ENCODE data around the gene C13orf46. TPM values are rescaled to one million over a fixed set of nuclear protein-coding genes. Genes with fewer than 3 reads are reported as not detected.

Gene C13orf46
- total RNA-seq, 1 donor from 2014 or later = 0.29 TPM

- Mint-ChIP-seq H3K4me1 (ENCODE audit: unreplicated experiment) (no peaks in the 10 kb centered on the region), H3K27ac (no peak overlapping the region)
These were observed 7.3 kb upstream of the C13orf46 start for GRCh38 chr13:113981194-113981605.

DNA sequence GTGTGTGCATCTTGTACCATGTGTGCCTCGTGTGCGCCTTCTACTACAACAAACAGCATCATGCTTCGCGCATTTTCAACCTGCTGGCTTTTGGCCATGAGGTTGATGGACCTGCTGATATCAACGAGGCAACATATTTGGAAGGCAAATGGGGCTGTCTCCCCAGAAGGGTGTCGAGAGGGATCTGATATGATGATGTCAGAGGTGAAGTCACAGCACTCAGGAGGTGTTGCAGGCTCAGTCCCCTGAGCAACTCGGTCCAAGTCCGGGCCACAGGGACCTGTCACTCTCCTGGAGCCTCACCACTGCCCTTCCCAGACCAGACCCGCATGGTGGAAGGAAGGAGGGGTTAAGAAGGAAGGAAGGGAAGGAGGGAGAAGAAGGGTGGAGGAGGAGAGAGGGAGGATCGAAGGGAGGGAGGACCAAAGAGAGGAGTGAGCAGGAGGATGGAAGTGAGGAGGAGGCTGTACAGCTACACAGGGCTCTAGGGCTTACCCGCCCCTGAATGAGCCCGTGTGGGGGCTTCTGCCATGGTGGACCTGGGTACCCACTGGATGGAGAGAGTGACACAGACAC lies 6.7 kb upstream of the C13orf46 start:
- H3K27ac Mint-ChIP-seq = no peak overlapping the region
- H3K4me1 Mint-ChIP-seq (ENCODE audit: unreplicated experiment) = no peaks in the 10 kb centered on the region
- H3K36me3 Mint-ChIP-seq = peaks cover 5% of the 10 kb centered on the region
- H3K9me3 Mint-ChIP-seq = no peaks in the 10 kb centered on the region
- H3K4me3 Mint-ChIP-seq = no peak overlapping the region
- no peak for DNase-seq (ENCODE audit: extremely low spot score, unreplicated experiment)
- H3K27me3 Mint-ChIP-seq = no peaks in the 10 kb centered on the region
- TF ChIP-seq, protein P1, sequence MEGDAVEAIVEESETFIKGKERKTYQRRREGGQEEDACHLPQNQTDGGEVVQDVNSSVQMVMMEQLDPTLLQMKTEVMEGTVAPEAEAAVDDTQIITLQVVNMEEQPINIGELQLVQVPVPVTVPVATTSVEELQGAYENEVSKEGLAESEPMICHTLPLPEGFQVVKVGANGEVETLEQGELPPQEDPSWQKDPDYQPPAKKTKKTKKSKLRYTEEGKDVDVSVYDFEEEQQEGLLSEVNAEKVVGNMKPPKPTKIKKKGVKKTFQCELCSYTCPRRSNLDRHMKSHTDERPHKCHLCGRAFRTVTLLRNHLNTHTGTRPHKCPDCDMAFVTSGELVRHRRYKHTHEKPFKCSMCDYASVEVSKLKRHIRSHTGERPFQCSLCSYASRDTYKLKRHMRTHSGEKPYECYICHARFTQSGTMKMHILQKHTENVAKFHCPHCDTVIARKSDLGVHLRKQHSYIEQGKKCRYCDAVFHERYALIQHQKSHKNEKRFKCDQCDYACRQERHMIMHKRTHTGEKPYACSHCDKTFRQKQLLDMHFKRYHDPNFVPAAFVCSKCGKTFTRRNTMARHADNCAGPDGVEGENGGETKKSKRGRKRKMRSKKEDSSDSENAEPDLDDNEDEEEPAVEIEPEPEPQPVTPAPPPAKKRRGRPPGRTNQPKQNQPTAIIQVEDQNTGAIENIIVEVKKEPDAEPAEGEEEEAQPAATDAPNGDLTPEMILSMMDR (conservative IDR thresholded peaks at IDR 0.05) = no peak

More at GRCh38 chr13:113981194-113981605, 7.3 kb upstream of the C13orf46 start:
- Mint-ChIP-seq H3K4me3 (no peak overlapping the region), H3K36me3 (peaks cover 5% of the 10 kb centered on the region), H3K9me3 (no peaks in the 10 kb centered on the region), H3K27me3 (no peaks in the 10 kb centered on the region)
- TF ChIP-seq, protein P1 (conservative IDR thresholded peaks at IDR 0.05) = no peak
- DNase-seq (ENCODE audit: extremely low spot score, unreplicated experiment) = no peak

DNA sequence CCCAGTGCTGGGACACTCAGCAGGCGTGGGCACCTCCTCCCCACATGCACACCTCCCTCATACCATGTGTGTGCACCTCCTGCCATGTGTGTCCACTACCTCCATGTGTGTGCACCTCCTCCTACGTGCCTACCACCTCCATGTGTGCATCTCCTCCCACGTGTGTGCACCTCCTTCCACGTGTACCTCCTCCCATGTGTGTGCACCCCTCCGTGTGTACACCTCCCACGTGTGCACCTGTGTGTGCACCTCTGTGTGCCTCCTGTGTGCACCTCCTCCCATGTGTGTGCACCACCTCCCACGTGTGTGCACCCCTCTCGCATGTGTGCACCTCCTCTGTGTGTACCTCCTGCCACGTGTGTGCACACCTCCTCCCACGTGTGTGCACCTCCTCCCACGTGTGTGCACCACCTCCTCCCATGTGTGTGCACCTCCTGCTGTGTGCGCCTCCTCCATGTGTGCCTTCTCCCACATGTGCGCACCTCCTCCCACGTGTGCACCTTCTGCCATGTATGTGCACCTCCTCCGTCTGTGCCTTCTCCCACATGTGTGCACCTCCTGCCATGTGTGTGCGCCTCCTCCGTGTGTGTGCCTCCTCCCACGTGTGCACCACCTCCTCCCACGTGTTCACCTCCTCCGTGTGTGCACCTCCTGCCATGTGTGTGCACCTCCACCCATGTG lies 6.1 kb upstream of the C13orf46 start:
- no peak overlapping the region for H3K4me3 Mint-ChIP-seq
- H3K36me3 Mint-ChIP-seq = peaks cover 5% of the 10 kb centered on the region
- no peak for DNase-seq (ENCODE audit: extremely low spot score, unreplicated experiment)
- H3K9me3 Mint-ChIP-seq = no peaks in the 10 kb centered on the region
- H3K27ac Mint-ChIP-seq = no peak overlapping the region
- H3K27me3 Mint-ChIP-seq = no peaks in the 10 kb centered on the region
- TF ChIP-seq, protein P1 (conservative IDR thresholded peaks at IDR 0.05) = no peak
- H3K4me1 Mint-ChIP-seq (ENCODE audit: unreplicated experiment) = no peaks in the 10 kb centered on the region

DNA sequence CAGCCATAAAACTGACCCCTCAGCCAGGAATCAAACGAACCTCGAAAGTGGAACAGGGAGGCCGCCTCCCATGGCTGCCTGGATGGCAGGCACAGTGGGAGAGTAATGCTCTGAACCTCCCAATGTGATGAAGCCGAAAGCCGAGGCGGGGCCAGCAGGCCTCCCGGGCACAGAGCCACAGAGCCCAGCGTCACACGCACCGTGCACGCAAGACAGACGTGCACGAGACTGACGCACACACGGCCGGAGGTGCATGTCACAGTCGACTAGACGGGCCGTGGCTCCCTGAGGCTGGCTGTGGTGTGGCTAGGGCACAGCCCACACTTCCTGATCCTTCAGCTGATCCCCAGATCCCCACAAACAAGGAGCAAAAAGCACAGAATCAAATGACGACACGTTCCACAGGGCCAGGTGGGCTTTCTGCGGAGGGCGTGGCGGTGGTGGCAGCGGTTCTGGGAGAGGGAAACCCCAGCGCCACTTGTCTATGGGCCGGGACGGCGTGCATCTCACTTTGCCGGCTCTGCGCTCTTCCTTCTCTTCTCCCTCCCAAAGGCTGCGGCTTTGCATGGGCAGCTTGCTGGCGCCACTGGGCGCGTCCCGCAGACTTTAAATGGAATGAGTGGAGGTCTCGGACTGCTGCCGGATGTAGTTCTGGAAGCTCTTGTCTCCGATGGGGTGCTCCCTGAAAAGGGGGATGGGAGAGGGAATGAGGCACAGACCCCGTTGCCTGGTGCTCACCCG lies 5.0 kb upstream of the C13orf46 start:
- TF ChIP-seq, protein P1 (conservative IDR thresholded peaks at IDR 0.05) = no peak
- H3K4me1 Mint-ChIP-seq (ENCODE audit: unreplicated experiment) = no peaks in the 10 kb centered on the region
- no peak overlapping the region for H3K27ac Mint-ChIP-seq
- H3K9me3 Mint-ChIP-seq = no peaks in the 10 kb centered on the region
- no peak overlapping the region for H3K4me3 Mint-ChIP-seq
- DNase-seq (ENCODE audit: extremely low spot score, unreplicated experiment) = no peak
- no peaks in the 10 kb centered on the region for H3K27me3 Mint-ChIP-seq
- H3K36me3 Mint-ChIP-seq = peaks cover 5% of the 10 kb centered on the region

GRCh38 chr13:113977976-113978375 lies 4.1 kb upstream of the C13orf46 start:
- Mint-ChIP-seq H3K27ac (no peak overlapping the region), H3K4me3 (no peak overlapping the region), H3K27me3 (no peaks in the 10 kb centered on the region), H3K36me3 (peaks cover 5% of the 10 kb centered on the region), H3K4me1 (ENCODE audit: unreplicated experiment) (no peaks in the 10 kb centered on the region), H3K9me3 (no peaks in the 10 kb centered on the region)
- TF ChIP-seq, protein P1 (conservative IDR thresholded peaks at IDR 0.05) = no peak
- no peak for DNase-seq (ENCODE audit: extremely low spot score, unreplicated experiment)
